Measurements from ENCODE around the gene FAM222A. TPM values are rescaled to one million over a fixed set of nuclear protein-coding genes. Genes with fewer than 3 reads are reported as not detected.

The FAM222A gene
- polyA plus RNA-seq, 1 donor (not counting 4 experiments of a cell fraction or from before 2014, with no cell fraction given) = 0.05 TPM

GRCh38 chr12:109732321-109733305, 19.0 kb downstream of the FAM222A start:
- DNase-seq (ENCODE audit: low read depth, low spot score) (no peak), FAIRE-seq (no peak)
- TF ChIP-seq CTCF (optimal IDR thresholded peaks at IDR 0.05 in 1 of 3, IDR thresholded peaks at IDR 0.05 in 1 of 3, conservative IDR thresholded peaks at IDR 0.05 in 1 of 3; ENCODE audit: extremely low read depth in 1 of 3, insufficient read depth in 2 of 3, low read length in 3 of 3) (no peak), EZH2 (IDR thresholded peaks at IDR 0.05; ENCODE audit: low read length) (no peak)
- no peaks in the 10 kb centered on the region for H3K36me3 ChIP-seq (ENCODE audit: control insufficient read depth in 2 of 2, extremely low read depth in 1 of 2, insufficient read depth in 2 of 2, low read length in 2 of 2)
- H3K4me2 ChIP-seq (ENCODE audit: control insufficient read depth, extremely low read depth, insufficient read depth, low read depth, low read length) = no peak overlapping the region
- no peaks in the 10 kb centered on the region for H3K9me1 ChIP-seq (ENCODE audit: control insufficient read depth, extremely low read depth, insufficient read depth, low read length)
- no peak overlapping the region for H3K4me3 ChIP-seq (ENCODE audit: control insufficient read depth in 2 of 3, extremely low read depth in 1 of 3, insufficient read depth in 2 of 3, low read depth in 1 of 3, low read length in 3 of 3)
- no peaks in the 10 kb centered on the region for H3K79me2 ChIP-seq (ENCODE audit: control insufficient read depth, insufficient read depth, low read length)
- H3K9ac ChIP-seq (ENCODE audit: control insufficient read depth, extremely low read depth, insufficient read depth, low read length) = no peak overlapping the region
- no peak overlapping the region for H2AFZ ChIP-seq (ENCODE audit: control insufficient read depth, low read length)
- no peaks in the 10 kb centered on the region for H3K9me3 ChIP-seq (ENCODE audit: control insufficient read depth, low read depth, low read length)
- peaks cover 3% of the 10 kb centered on the region for H4K20me1 ChIP-seq (ENCODE audit: control insufficient read depth, extremely low read depth, insufficient read depth, low read length)
- peaks cover 13% of the 10 kb centered on the region for H3K27me3 ChIP-seq (ENCODE audit: control insufficient read depth, extremely low read depth, insufficient read depth, low read length)
- H3K27ac ChIP-seq (ENCODE audit: control insufficient read depth, insufficient read depth, low read length) = no peak overlapping the region
- H3K4me1 ChIP-seq (ENCODE audit: control insufficient read depth, extremely low read depth, insufficient read depth, low read length) = peaks cover 9% of the 10 kb centered on the region
- dilution Hi-C loops (cut with MboI; ENCODE audit: extremely low pct_ligation_motif_present, low sequenced_read_pairs) = no loop called here

GRCh38 chr12:109734219-109735000, 20.8 kb downstream of the FAM222A start:
- H3K9me1 ChIP-seq (ENCODE audit: control insufficient read depth, extremely low read depth, insufficient read depth, low read length) = no peaks in the 10 kb centered on the region
- no peak overlapping the region for H2AFZ ChIP-seq (ENCODE audit: control insufficient read depth, low read length)

More at GRCh38 chr12:109734219-109735000, 20.8 kb downstream of the FAM222A start:
- no peak for TF ChIP-seq EZH2 (IDR thresholded peaks at IDR 0.05; ENCODE audit: low read length)
- TF ChIP-seq CTCF (optimal IDR thresholded peaks at IDR 0.05 in 1 of 3, IDR thresholded peaks at IDR 0.05 in 1 of 3, conservative IDR thresholded peaks at IDR 0.05 in 1 of 3; ENCODE audit: extremely low read depth in 1 of 3, insufficient read depth in 2 of 3, low read length in 3 of 3) = no peak
- Histone ChIP-seq H3K79me2 (ENCODE audit: control insufficient read depth, insufficient read depth, low read length) (no peaks in the 10 kb centered on the region), H3K27me3 (ENCODE audit: control insufficient read depth, extremely low read depth, insufficient read depth, low read length) (no peaks in the 10 kb centered on the region), H3K4me3 (ENCODE audit: control insufficient read depth in 2 of 3, extremely low read depth in 1 of 3, insufficient read depth in 2 of 3, low read depth in 1 of 3, low read length in 3 of 3) (no peak overlapping the region), H3K9ac (ENCODE audit: control insufficient read depth, extremely low read depth, insufficient read depth, low read length) (no peak overlapping the region), H3K27ac (ENCODE audit: control insufficient read depth, insufficient read depth, low read length) (no peak overlapping the region), H4K20me1 (ENCODE audit: control insufficient read depth, extremely low read depth, insufficient read depth, low read length) (peaks cover 3% of the 10 kb centered on the region), H3K4me1 (ENCODE audit: control insufficient read depth, extremely low read depth, insufficient read depth, low read length) (peaks cover 4% of the 10 kb centered on the region), H3K4me2 (ENCODE audit: control insufficient read depth, extremely low read depth, insufficient read depth, low read depth, low read length) (peak overlapping the region; percentile 7), H3K36me3 (ENCODE audit: control insufficient read depth in 2 of 2, extremely low read depth in 1 of 2, insufficient read depth in 2 of 2, low read length in 2 of 2) (no peaks in the 10 kb centered on the region), H3K9me3 (ENCODE audit: control insufficient read depth, low read depth, low read length) (no peaks in the 10 kb centered on the region)
- dilution Hi-C loops (cut with MboI; ENCODE audit: extremely low pct_ligation_motif_present, low sequenced_read_pairs) = no loop called here
- DNase-seq (ENCODE audit: low read depth, low spot score) = no peak
- no peak for FAIRE-seq

Measured in keratinocyte (primary cell).